Liver (tissue), 9 donors: Measurements from ENCODE around the gene KIAA0753. TPM values are rescaled to one million over a fixed set of nuclear protein-coding genes. Genes with fewer than 3 reads are reported as not detected.

Experiments used
- DNase-seq: peaks from one replicate; pipeline ENCODE4 v3.0.0-alpha.2; 2017; ENCODE audit warnings: low spot score
- H3K27ac ChIP-seq, 2 donors: one replicate each; pipeline ENCODE4 v1.7.0; 2013; ENCODE audit warnings: inconsistent platforms in 2 of 2, low read length in 2 of 2, control low read depth in 1 of 2, low read depth in 1 of 2, mild to moderate bottlenecking in 1 of 2
- H3K27me3 ChIP-seq, 4 donors: one replicate each; pipeline versions ENCODE4 v1.6.1 to v1.7.0; 2013; ENCODE audit warnings: low read length in 3 of 4, inconsistent platforms in 1 of 4, mild to moderate bottlenecking in 1 of 4, moderate library complexity in 1 of 4; ENCODE audit not compliant: control insufficient read depth in 4 of 4, insufficient read depth in 4 of 4
- H3K36me3 ChIP-seq, 4 donors: one replicate each; pipeline versions ENCODE4 v1.6.1 to v1.7.0; 2013; ENCODE audit warnings: low read length in 3 of 4, mild to moderate bottlenecking in 3 of 4, low read depth in 1 of 4, moderate library complexity in 1 of 4; ENCODE audit not compliant: control insufficient read depth in 4 of 4, insufficient read depth in 3 of 4
- H3K4me1 ChIP-seq, 4 donors: one replicate each; pipeline versions ENCODE4 v1.6.1 to v1.7.0; 2013; ENCODE audit warnings: low read length in 3 of 4, mild to moderate bottlenecking in 3 of 4, moderate library complexity in 1 of 4; ENCODE audit not compliant: control insufficient read depth in 4 of 4, insufficient read depth in 4 of 4
- H3K4me3 ChIP-seq, 3 donors: one replicate each; pipeline versions ENCODE4 v1.6.1 to v1.7.0; 2013; ENCODE audit warnings: low read length in 3 of 3, control low read depth in 1 of 3, low read depth in 1 of 3, mild to moderate bottlenecking in 1 of 3
- H3K9ac ChIP-seq, 2 donors: one replicate each; pipeline ENCODE4 v1.7.0; 2013; ENCODE audit warnings: low read length in 2 of 2, mild to moderate bottlenecking in 2 of 2, moderate library complexity in 2 of 2, control low read depth in 1 of 2, low read depth in 1 of 2
- H3K9me3 ChIP-seq, 4 donors: one replicate each; pipeline versions ENCODE4 v1.6.1 to v1.7.0; 2013; ENCODE audit warnings: low read length in 3 of 4; ENCODE audit not compliant: control insufficient read depth in 4 of 4
- ATF3 ChIP-seq: IDR thresholded peaks from 2 replicates; pipeline ENCODE4 v1.6.1; 2016; ENCODE audit warnings: antibody characterized with exemption
- CTCF ChIP-seq: fragments of 150-350 bp; IDR thresholded peaks from 2 replicates; pipeline ENCODE4 v1.5.1; 2017; ENCODE audit warnings: improper control_type of control experiment, low read depth, low read length; ENCODE audit not compliant: missing input control
- EGR1 ChIP-seq, 2 donors: IDR thresholded peaks; 2 replicates each; pipeline ENCODE4 v1.6.1; 2016 to 2018; ENCODE audit warnings: antibody characterized with exemption in 2 of 2, low read depth in 2 of 2
- FOXA1 ChIP-seq: IDR thresholded peaks from 2 replicates; pipeline ENCODE4 v1.6.1; 2016; ENCODE audit warnings: antibody characterized with exemption
- FOXA2 ChIP-seq: IDR thresholded peaks from 2 replicates; pipeline ENCODE4 v1.6.1; 2016; ENCODE audit warnings: antibody characterized with exemption
- GABPA ChIP-seq, 2 donors: IDR thresholded peaks in 1 of 2; conservative IDR thresholded peaks in 1 of 2; 2 replicates each; pipeline ENCODE4 v1.6.1; 2016; ENCODE audit warnings: antibody characterized with exemption in 2 of 2, mild to moderate bottlenecking in 1 of 2, moderate library complexity in 1 of 2
- HNF4A ChIP-seq, 2 donors: conservative IDR thresholded peaks; 2 replicates each; pipeline ENCODE4 v1.6.1; 2016; ENCODE audit warnings: antibody characterized with exemption in 2 of 2, mild to moderate bottlenecking in 2 of 2
- HNF4G ChIP-seq: IDR thresholded peaks from 2 replicates; pipeline ENCODE4 v1.6.1; 2016; ENCODE audit warnings: antibody characterized with exemption
- JUND ChIP-seq, 2 donors: IDR thresholded peaks; 2 replicates each; pipeline ENCODE4 v1.6.1; 2016; ENCODE audit warnings: antibody characterized with exemption in 2 of 2
- NR2F2 ChIP-seq: IDR thresholded peaks from 2 replicates; pipeline ENCODE4 v1.6.1; 2016; ENCODE audit warnings: antibody characterized with exemption
- RAD21 ChIP-seq, 2 donors: IDR thresholded peaks; 2 replicates each; pipeline ENCODE4 v1.6.1; 2016; ENCODE audit warnings: antibody characterized with exemption in 2 of 2, mild to moderate bottlenecking in 2 of 2
- REST ChIP-seq: IDR thresholded peaks from 2 replicates; pipeline ENCODE4 v1.6.1; 2016; ENCODE audit warnings: antibody characterized with exemption, mild to moderate bottlenecking
- RXRA ChIP-seq, 2 donors: IDR thresholded peaks; 2 replicates each; pipeline ENCODE4 v1.6.1; 2017 to 2018; ENCODE audit warnings: antibody characterized with exemption in 2 of 2, mild to moderate bottlenecking in 1 of 2
- SP1 ChIP-seq: IDR thresholded peaks from 2 replicates; pipeline ENCODE4 v1.6.1; 2018; ENCODE audit warnings: antibody characterized with exemption, mild to moderate bottlenecking
- TAF1 ChIP-seq: conservative IDR thresholded peaks from 2 replicates; pipeline ENCODE4 v1.6.1; 2016; ENCODE audit warnings: antibody characterized with exemption, mild to moderate bottlenecking
- YY1 ChIP-seq: IDR thresholded peaks from 2 replicates; pipeline ENCODE4 v1.6.1; 2016; ENCODE audit warnings: antibody characterized with exemption, mild to moderate bottlenecking
- ZBTB33 ChIP-seq: IDR thresholded peaks from 2 replicates; pipeline ENCODE4 v1.6.1; 2016; ENCODE audit warnings: antibody characterized with exemption
- WGBS: extraction: QIAGEN DNeasy Blood & Tissue Kit; methylation state at CpG from one replicate; pipeline ENCODE4 v1.1.7; 2013; 5-methylcytosine and 5-hydroxymethylcytosine counted together
- polyA plus RNA-seq, 2 donors: library from polyadenylated mRNA; stranded (reverse) in 1 of 2; unstranded in 1 of 2; fragments of 200-250 nt in 1 of 2; fragments of >200 nt in 1 of 2; fragmentation: Nextera tagmentation in 1 of 2; extraction: Ambion mirVana in 1 of 2; gene quantifications; one replicate each; pipeline versions ENCODE4 v1.2.1 to v1.2.3, GENCODE V29; 2013 to 2015
- total RNA-seq, 2 donors: library from RNA; depleted of rRNA; stranded (reverse); fragments of >200 nt; gene quantifications; one replicate each; pipeline ENCODE4 v1.2.3, GENCODE V29; 2014
- donor health status: healthy.
- donor health status: healthy.
- donor health status: healthy.
- donor health status: healthy.
- donor health status: healthy.

KIAA0753 gene
- total and polyA plus RNA-seq, 4 donors, result 2.0 to 5.9 (median 3.0) TPM

GRCh38 chr17:6560496-6560895 is 80.0 kb downstream of the KIAA0753 start:
- 84% methylated on average over 3 of the region's 3 CpGs for WGBS
- no peak overlapping the region for H3K9ac ChIP-seq
- no peak for TF ChIP-seq HNF4G
- no peak for TF ChIP-seq ZBTB33
- TF ChIP-seq FOXA1, result no peak
- TF ChIP-seq YY1, result no peak
- TF ChIP-seq NR2F2, result no peak
- no peak for TF ChIP-seq SP1
- TF ChIP-seq ATF3, result no peak
- TF ChIP-seq CTCF, result no peak
- TF ChIP-seq GABPA (IDR thresholded peaks at IDR 0.05 in 1 of 2, conservative IDR thresholded peaks at IDR 0.05 in 1 of 2), result no peak
- no peak for TF ChIP-seq RXRA (IDR thresholded peaks at IDR 0.05)
- no peak for TF ChIP-seq TAF1
- TF ChIP-seq JUND (IDR thresholded peaks at IDR 0.05), result no peak
- no peak for DNase-seq
- H3K27ac ChIP-seq, result no peak overlapping the region
- no peak overlapping the region for H3K4me3 ChIP-seq
- H3K4me1 ChIP-seq, result peaks cover under 1 to 10% (median 6%) of the 10 kb centered on the region in 4 donors
- no peaks in the 10 kb centered on the region for H3K9me3 ChIP-seq
- peaks cover 0 to 4% (median 0%) of the 10 kb centered on the region in 4 donors for H3K27me3 ChIP-seq
- no peaks in the 10 kb centered on the region for H3K36me3 ChIP-seq

- H3K4me3 ChIP-seq, result no peak overlapping the region
- TF ChIP-seq HNF4A (conservative IDR thresholded peaks at IDR 0.05), result no peak
- TF ChIP-seq REST, result no peak
- TF ChIP-seq HNF4G, result no peak
- TF ChIP-seq SP1, result no peak
- no peak for TF ChIP-seq GABPA (IDR thresholded peaks at IDR 0.05 in 1 of 2, conservative IDR thresholded peaks at IDR 0.05 in 1 of 2)
- TF ChIP-seq CTCF, result no peak
- no peak for TF ChIP-seq ZBTB33
- TF ChIP-seq TAF1, result no peak
- no peak for TF ChIP-seq JUND (IDR thresholded peaks at IDR 0.05)
- TF ChIP-seq YY1, result no peak
- TF ChIP-seq FOXA2, result no peak
- TF ChIP-seq EGR1 (IDR thresholded peaks at IDR 0.05; ENCODE audit: low read depth in 2 of 2), result no peak
- no peak for TF ChIP-seq RXRA (IDR thresholded peaks at IDR 0.05)
- TF ChIP-seq RAD21 (IDR thresholded peaks at IDR 0.05), result no peak
- TF ChIP-seq NR2F2, result no peak
- H3K36me3 ChIP-seq, result no peaks in the 10 kb centered on the region
- DNase-seq, result no peak
- WGBS, result 93% methylated on average over 5 of the region's 5 CpGs
- peaks cover 0 to 4% (median 0%) of the 10 kb centered on the region in 4 donors for H3K27me3 ChIP-seq
- no peak overlapping the region for H3K9ac ChIP-seq
- H3K4me1 ChIP-seq, result peaks cover 2 to 14% (median 9%) of the 10 kb centered on the region in 4 donors
- no peaks in the 10 kb centered on the region for H3K9me3 ChIP-seq
- no peak overlapping the region for H3K27ac ChIP-seq
Measured at GRCh38 chr17:6559753-6560215, 80.7 kb downstream of the KIAA0753 start.
